Kidney (tissue), 14 donors: ENCODE results near the gene EXOC3L1. TPM values are rescaled to one million over a fixed set of nuclear protein-coding genes. Genes with fewer than 3 reads are reported as not detected.

Source experiments
- DNase-seq, 5 donors: peaks; one replicate each; pipeline ENCODE4 v3.0.0-alpha.2; 2013 to 2020
- FAIRE-seq: peaks from 2 replicates; lab custom pipeline; 2012; peaks lifted over from hg19 to GRCh38; lab: Jason Lieb, UNC
- H3K27ac ChIP-seq, 2 donors: one replicate each; pipeline ENCODE4 v1.7.0; 2013; ENCODE audit warnings: low read depth in 2 of 2, low read length in 2 of 2, inconsistent platforms in 1 of 2
- H3K27me3 ChIP-seq: one replicate; pipeline ENCODE4 v1.7.1; 2013; ENCODE audit warnings: low read length, inconsistent platforms; ENCODE audit not compliant: control insufficient read depth, insufficient read depth
- H3K36me3 ChIP-seq, 3 donors: one replicate each; pipeline versions ENCODE4 v1.7.0 to v1.7.1; 2013; ENCODE audit warnings: low read length in 3 of 3, control low read depth in 1 of 3, inconsistent platforms in 1 of 3; ENCODE audit not compliant: insufficient read depth in 3 of 3, control insufficient read depth in 2 of 3
- H3K4me1 ChIP-seq, 3 donors: one replicate each; pipeline versions ENCODE4 v1.7.0 to v1.7.1; 2013; ENCODE audit warnings: low read length in 3 of 3, inconsistent platforms in 1 of 3, low read depth in 1 of 3; ENCODE audit not compliant: control insufficient read depth in 2 of 3, insufficient read depth in 2 of 3
- H3K4me3 ChIP-seq, 3 donors: one replicate each; pipeline versions ENCODE4 v1.7.0 to v1.8.1; 2013; ENCODE audit warnings: low read length in 3 of 3, control low read depth in 1 of 3, inconsistent platforms in 1 of 3
- H3K9ac ChIP-seq, 3 donors: one replicate each; pipeline versions ENCODE4 v1.7.0 to v1.7.1; 2013; ENCODE audit warnings: low read length in 3 of 3, control low read depth in 1 of 3, inconsistent platforms in 1 of 3
- H3K9me3 ChIP-seq, 3 donors: one replicate each; pipeline versions ENCODE4 v1.7.0 to v1.7.1; 2013; ENCODE audit warnings: low read length in 3 of 3, control low read depth in 1 of 3, inconsistent platforms in 1 of 3; ENCODE audit not compliant: control insufficient read depth in 2 of 3, insufficient read depth in 1 of 3
- intact Hi-C: fragments of 100-400 bp; cut with DNase I; formaldehyde crosslinking; loops from one replicate; pipeline ENCODE4 v1.11.1; 2022
- polyA plus RNA-seq: library from polyadenylated mRNA; stranded (reverse); fragments of 350-450 nt; fragmentation: Illumina TruSeq; extraction: RNeasy Lipid Tissue Mini Kit (QIAGEN cat#74804); gene quantifications from one replicate; pipeline ENCODE4 v1.2.3, GENCODE V29; 2014; ENCODE audit warnings: low read depth, low replicate concordance; ENCODE audit not compliant: insufficient read depth
- total RNA-seq: library from RNA; stranded (reverse); fragmentation: NEBNext Ultra II Directional; extraction: Animal tissue kit (Norgen Biotek cat#: 25700); gene quantifications from one replicate; pipeline ENCODE4 v1.2.1, GENCODE V29; 2021
- TF ChIP-seq, protein P1 (sequence below): IDR thresholded peaks from 3 replicates; pipeline ENCODE4 v1.5.1; 2012; ENCODE audit warnings: mild to moderate bottlenecking, moderate library complexity, borderline replicate concordance; ENCODE audit not compliant: insufficient read depth; ENCODE audit errors: extremely low read depth
- donor health status: control.
- donor health status: control.
- donor health status: control.
- donor health status: control.
- donor health status: control.
- donor health status: DM: yes; HTN: yes; CAD: no.
- donor health status: Normal renal cell carcinoma (clear cell type).

The EXOC3L1 gene
- total and polyA plus RNA-seq, 2 donors from 2014 or later, result 7.2 to 9.9 TPM

DNA sequence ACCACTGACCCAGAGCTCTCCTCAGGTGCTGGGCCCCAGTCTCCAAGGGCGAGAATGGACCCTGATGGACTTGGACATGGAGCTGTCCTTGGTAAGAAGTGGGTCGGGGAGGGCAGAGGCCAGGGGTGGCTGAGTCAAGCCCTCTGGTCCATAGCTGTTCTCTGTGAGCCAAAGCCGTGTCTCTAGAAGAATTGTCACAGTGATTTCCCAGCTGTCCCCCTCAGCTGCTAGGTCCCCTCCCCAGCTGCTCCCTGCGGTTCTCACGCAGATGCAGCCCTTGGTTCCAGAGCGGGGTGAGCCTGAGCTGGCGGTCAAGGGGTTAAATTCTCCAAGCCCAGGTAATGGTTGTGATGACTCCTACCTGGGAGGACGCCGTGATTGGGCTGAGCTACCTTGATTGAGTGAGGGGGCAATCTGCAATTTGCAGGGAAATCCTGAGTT lies 20.9 kb downstream of the EXOC3L1 start:
- FAIRE-seq (no peak), DNase-seq (no peak)
- TF ChIP-seq, protein P1, sequence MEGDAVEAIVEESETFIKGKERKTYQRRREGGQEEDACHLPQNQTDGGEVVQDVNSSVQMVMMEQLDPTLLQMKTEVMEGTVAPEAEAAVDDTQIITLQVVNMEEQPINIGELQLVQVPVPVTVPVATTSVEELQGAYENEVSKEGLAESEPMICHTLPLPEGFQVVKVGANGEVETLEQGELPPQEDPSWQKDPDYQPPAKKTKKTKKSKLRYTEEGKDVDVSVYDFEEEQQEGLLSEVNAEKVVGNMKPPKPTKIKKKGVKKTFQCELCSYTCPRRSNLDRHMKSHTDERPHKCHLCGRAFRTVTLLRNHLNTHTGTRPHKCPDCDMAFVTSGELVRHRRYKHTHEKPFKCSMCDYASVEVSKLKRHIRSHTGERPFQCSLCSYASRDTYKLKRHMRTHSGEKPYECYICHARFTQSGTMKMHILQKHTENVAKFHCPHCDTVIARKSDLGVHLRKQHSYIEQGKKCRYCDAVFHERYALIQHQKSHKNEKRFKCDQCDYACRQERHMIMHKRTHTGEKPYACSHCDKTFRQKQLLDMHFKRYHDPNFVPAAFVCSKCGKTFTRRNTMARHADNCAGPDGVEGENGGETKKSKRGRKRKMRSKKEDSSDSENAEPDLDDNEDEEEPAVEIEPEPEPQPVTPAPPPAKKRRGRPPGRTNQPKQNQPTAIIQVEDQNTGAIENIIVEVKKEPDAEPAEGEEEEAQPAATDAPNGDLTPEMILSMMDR, result no peak
- Histone ChIP-seq H3K36me3 (no peaks in the 10 kb centered on the region), H3K4me3 (no peak overlapping the region), H3K27me3 (peaks cover 37% of the 10 kb centered on the region), H3K9me3 (no peaks in the 10 kb centered on the region), H3K27ac (no peak overlapping the region), H3K4me1 (peaks cover 0 to 39% (median 4%) of the 10 kb centered on the region in 3 donors), H3K9ac (no peak overlapping the region)
- intact Hi-C loops, result no loop called here

- H3K4me1 ChIP-seq, result peaks cover 0 to 43% (median 4%) of the 10 kb centered on the region in 3 donors
- H3K27me3 ChIP-seq, result peaks cover 38% of the 10 kb centered on the region
- no peak overlapping the region for H3K9ac ChIP-seq
- intact Hi-C loops, result no loop called here
- no peaks in the 10 kb centered on the region for H3K9me3 ChIP-seq
- no peak overlapping the region for H3K4me3 ChIP-seq
- no peak overlapping the region for H3K27ac ChIP-seq
- TF ChIP-seq, protein P1, result no peak
- DNase-seq (no peak), FAIRE-seq (no peak)
- H3K36me3 ChIP-seq, result no peaks in the 10 kb centered on the region
Measured at GRCh38 chr16:67167588-67167987, 22.3 kb downstream of the EXOC3L1 start.

DNA sequence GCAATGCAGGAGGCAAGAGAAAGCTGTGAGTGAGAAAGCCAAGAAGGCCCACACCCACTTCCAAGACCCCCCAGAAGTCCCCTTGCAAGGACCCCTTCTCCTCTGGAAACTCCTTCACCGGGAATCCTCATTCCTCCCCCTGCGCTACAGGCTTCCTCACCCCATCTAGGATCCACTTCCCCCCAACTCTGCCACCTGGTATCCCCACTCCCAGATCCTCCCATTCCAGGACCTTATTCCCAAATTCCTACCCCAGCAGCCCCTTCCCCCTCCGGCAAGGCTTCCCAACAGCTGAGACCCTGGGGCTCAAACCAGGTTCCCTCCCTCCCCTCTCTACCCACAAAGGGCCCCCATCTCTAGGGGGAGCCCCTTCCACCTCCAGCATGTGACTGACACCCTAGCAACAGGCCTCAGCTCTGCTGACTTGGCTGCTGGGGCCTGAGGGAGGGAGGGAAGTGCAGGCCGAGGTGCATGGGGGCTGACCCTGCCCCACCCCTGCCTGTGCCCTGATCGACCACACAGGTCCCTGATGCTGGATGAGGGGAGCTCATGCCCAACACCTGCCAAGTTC lies 23.3 kb downstream of the EXOC3L1 start:
- FAIRE-seq (no peak), DNase-seq (no peak)
- TF ChIP-seq, protein P1, result no peak
- H3K4me1 ChIP-seq, result peaks cover 0 to 48% (median 4%) of the 10 kb centered on the region in 3 donors
- H3K27me3 ChIP-seq, result peaks cover 44% of the 10 kb centered on the region
- no peaks in the 10 kb centered on the region for H3K36me3 ChIP-seq
- intact Hi-C loops, result no loop called here
- H3K9me3 ChIP-seq, result no peaks in the 10 kb centered on the region
- no peak overlapping the region for H3K4me3 ChIP-seq
- H3K9ac ChIP-seq, result no peak overlapping the region
- no peak overlapping the region for H3K27ac ChIP-seq
